Keratinocyte (primary cell): Measurements from ENCODE around the gene PRICKLE3.

Experiments used
- CTCF ChIP-seq, 3 experiments: IDR thresholded peaks in 1 of 3; conservative IDR thresholded peaks in 1 of 3; optimal IDR thresholded peaks in 1 of 3; 2 replicates in 2 of 3; 3 replicates in 1 of 3; pipeline versions ENCODE3 to v1.5.1; 2011; ENCODE audit warnings: low read length in 3 of 3, mild to moderate bottlenecking in 3 of 3, moderate library complexity in 2 of 3, control low read depth in 1 of 3, inconsistent platforms in 1 of 3; ENCODE audit not compliant: insufficient read depth in 2 of 3; ENCODE audit errors: extremely low read depth in 1 of 3
- EZH2 ChIP-seq: IDR thresholded peaks from one replicate; pipeline ENCODE4 v1.6.1; 2012; ENCODE audit warnings: inconsistent platforms, mild to moderate bottlenecking, low read length, moderate library complexity

GRCh38 chrX:49166914-49167739 lies 19.0 kb downstream of the PRICKLE3 start:
- no peak for TF ChIP-seq CTCF (optimal IDR thresholded peaks at IDR 0.05 in 1 of 3, IDR thresholded peaks at IDR 0.05 in 1 of 3, conservative IDR thresholded peaks at IDR 0.05 in 1 of 3; ENCODE audit: extremely low read depth in 1 of 3, insufficient read depth in 2 of 3, low read length in 3 of 3)
- no peak for TF ChIP-seq EZH2
